ENCODE measurements around the gene SLC37A2. TPM values are rescaled to one million over a fixed set of nuclear protein-coding genes. Genes with fewer than 3 reads are reported as not detected.
A peak's percentile ranks its signal among the peaks of the same experiment; 100 is the strongest.

SLC37A2 gene
- total and polyA plus RNA-seq, 8 donors: 2.2 to 42.5 (median 3.2) TPM

DNA sequence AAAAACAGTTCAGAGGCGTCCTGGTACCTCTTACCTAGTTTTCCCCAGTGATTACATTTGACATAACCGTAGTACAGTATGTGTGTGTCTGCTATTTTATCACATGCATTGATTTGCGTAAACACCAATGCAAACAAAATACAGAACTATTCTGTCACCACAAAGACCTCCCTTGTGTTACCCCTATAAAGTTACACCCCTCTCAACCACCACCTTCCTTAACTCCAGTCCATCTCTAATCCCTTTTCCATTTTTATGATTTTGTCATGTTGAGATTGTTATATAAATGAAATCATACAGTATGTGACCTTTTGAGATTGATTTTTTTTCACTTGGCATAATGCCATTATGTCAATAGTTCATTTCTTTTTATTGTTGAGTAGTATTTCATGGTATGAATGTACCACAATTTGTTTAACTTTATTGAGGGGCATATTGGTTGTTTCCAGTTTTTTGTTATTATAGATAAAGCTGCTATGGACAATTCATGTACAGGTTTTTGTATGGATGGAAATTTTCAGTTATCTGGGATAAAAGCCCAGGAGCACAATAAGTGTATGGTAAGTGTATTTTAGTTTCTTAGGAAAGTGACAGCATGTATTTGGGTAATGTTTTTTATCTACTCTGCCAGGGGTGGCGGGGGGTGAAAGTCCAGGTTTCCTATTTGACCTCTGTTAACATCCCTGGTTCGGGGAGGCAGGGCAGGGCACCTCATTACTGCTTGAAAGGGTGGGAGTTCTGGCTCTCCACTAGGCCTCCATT lies 6.0 kb upstream of the SLC37A2 start:
- H3K4me3 ChIP-seq: no peak overlapping the region
- no peak for DNase-seq
- no peak overlapping the region for H3K27ac ChIP-seq
- no peaks in the 10 kb centered on the region for H3K9me3 ChIP-seq
- intact Hi-C loops (cut with DNase I): no loop called here
- peaks cover 0 to 3% of the 10 kb centered on the region in 2 donors for H3K27me3 ChIP-seq
- H3K36me3 ChIP-seq: no peaks in the 10 kb centered on the region
- TF ChIP-seq, protein P1, sequence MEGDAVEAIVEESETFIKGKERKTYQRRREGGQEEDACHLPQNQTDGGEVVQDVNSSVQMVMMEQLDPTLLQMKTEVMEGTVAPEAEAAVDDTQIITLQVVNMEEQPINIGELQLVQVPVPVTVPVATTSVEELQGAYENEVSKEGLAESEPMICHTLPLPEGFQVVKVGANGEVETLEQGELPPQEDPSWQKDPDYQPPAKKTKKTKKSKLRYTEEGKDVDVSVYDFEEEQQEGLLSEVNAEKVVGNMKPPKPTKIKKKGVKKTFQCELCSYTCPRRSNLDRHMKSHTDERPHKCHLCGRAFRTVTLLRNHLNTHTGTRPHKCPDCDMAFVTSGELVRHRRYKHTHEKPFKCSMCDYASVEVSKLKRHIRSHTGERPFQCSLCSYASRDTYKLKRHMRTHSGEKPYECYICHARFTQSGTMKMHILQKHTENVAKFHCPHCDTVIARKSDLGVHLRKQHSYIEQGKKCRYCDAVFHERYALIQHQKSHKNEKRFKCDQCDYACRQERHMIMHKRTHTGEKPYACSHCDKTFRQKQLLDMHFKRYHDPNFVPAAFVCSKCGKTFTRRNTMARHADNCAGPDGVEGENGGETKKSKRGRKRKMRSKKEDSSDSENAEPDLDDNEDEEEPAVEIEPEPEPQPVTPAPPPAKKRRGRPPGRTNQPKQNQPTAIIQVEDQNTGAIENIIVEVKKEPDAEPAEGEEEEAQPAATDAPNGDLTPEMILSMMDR (IDR thresholded peaks at IDR 0.05): no peak
- no peak for ATAC-seq
- no peaks in the 10 kb centered on the region for H3K4me1 ChIP-seq

DNA sequence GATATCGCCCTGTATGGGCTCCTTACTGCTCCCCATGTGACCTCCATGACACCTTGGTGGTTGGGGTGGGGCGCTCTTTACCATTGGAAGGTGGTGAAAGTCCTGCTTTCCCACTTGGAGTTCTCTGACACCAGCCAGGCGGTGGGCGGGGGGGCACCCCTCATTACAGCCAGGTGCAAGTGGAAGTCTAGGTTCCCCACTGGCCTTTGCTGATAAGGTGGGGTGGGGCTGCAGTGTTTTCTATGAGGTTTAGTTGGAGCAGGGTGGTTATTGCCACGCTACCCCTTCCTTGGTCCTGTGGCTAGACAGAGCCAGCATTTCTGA lies 5.5 kb upstream of the SLC37A2 start:
- Histone ChIP-seq H3K4me3 (no peak overlapping the region), H3K36me3 (no peaks in the 10 kb centered on the region), H3K27me3 (peaks cover 0 to 8% of the 10 kb centered on the region in 2 donors), H3K27ac (no peak overlapping the region), H3K9me3 (no peaks in the 10 kb centered on the region), H3K4me1 (no peaks in the 10 kb centered on the region)
- TF ChIP-seq, protein P1 (IDR thresholded peaks at IDR 0.05): no peak
- DNase-seq (no peak), ATAC-seq (no peak)
- intact Hi-C loops (cut with DNase I): no loop called here

DNA sequence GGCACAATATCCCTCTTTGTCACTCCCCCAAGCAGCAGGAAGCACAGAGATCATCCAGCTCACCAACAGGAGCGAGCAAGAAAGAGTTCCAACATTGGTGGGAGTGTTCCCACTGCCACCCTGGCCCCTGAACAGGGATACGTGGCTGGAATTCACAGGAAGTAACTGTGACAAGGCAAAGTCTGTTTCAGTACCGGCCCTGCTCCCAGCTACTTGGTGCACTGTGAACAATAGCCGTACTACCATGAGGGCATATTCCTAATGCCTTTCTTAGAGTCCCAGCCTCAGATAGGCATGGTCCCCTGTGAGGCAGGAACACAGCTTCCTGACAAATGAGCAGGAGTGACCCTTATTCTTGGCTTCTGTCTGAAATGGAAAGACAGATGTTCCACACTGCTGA lies 1.8 kb upstream of the SLC37A2 start:
- Histone ChIP-seq H3K4me1 (peaks cover 4 to 10% of the 10 kb centered on the region in 2 donors), H3K4me3 (no peak overlapping the region), H3K9me3 (no peaks in the 10 kb centered on the region), H3K36me3 (no peaks in the 10 kb centered on the region), H3K27ac (no peak overlapping the region), H3K27me3 (peaks cover 7 to 34% of the 10 kb centered on the region in 2 donors)
- TF ChIP-seq, protein P1 (IDR thresholded peaks at IDR 0.05): no peak
- ATAC-seq: no peak
- intact Hi-C loops (cut with DNase I): no loop called here
- DNase-seq: no peak

DNA sequence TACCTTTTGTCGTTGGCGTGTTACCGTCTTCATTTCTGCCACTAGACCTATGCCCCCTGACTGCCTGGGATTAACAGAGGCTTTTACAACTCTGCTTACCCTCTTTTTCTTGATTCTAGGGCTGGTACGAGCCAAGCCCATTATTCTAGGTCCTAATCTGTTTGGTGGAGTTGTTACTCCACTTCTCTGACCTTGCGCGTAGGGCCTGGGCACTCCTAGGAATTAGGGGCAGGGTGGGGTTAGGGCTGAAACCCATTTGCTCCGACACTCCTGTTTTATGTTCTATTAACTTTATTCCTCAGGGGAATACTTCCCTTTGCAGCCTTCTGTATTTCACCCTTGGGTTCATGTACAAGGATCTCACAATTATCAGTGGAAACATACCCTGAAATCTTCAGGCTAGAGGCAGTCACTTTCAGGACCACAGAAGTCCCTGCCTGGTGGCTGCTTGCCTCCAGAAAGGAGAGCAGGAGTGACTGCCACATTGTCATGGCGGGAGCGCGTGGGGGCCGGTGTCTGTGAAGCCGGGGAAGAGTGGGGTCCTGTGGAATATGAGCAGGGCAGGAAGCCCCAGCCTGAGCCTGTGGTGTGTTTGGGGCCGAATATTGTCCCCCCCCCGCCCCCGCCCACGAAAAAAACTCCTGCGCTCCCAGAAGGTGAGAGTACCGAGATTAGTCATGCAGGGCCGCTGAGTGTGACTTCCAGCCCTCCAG lies 731 bp upstream of the SLC37A2 start:
- peak; percentile 9 for ATAC-seq
- peak overlapping the region; percentile 62 to 83 for H3K27ac ChIP-seq

More for the DNA sequence above, 731 bp upstream of the SLC37A2 start:
- Histone ChIP-seq H3K9me3 (no peaks in the 10 kb centered on the region), H3K4me1 (peaks cover 4 to 10% of the 10 kb centered on the region in 2 donors), H3K36me3 (no peaks in the 10 kb centered on the region), H3K4me3 (peak overlapping the region; percentile 56 to 64), H3K27me3 (peaks cover 7 to 40% of the 10 kb centered on the region in 2 donors)
- no peak for DNase-seq
- intact Hi-C loops (cut with DNase I): no loop called here
- TF ChIP-seq, protein P1 (IDR thresholded peaks at IDR 0.05): no peak

Data from left lung (tissue), 10 donors.